Left ventricle myocardium superior (tissue), 1 donor: ENCODE data around the gene MVK. TPM values are rescaled to one million over a fixed set of nuclear protein-coding genes. Genes with fewer than 3 reads are reported as not detected.
"Not testable (repeated sequence)": the region's sequence is repeated elsewhere in the genome, so short reads cannot be mapped to it uniquely, and the experiment has no call there.

Experiments
- ATAC-seq: fragments of 200-7000 bp; cut with Tn5 transposase; one replicate; pipeline ENCODE4 v1.9.1; 2020; ENCODE audit warnings: mild to moderate bottlenecking, moderate library complexity
- DNase-seq: peaks from one replicate; pipeline ENCODE4 v3.0.0-alpha.2; 2020
- intact Hi-C: fragments of 100-400 bp; cut with micrococcal nuclease; formaldehyde crosslinking; loops from one replicate; pipeline ENCODE4 v1.11.0; 2022
- total RNA-seq: library from RNA; stranded (reverse); fragmentation: NEBNext Ultra II Directional; extraction: Animal tissue kit (Norgen Biotek cat#: 25700); gene quantifications from one replicate; pipeline ENCODE4 v1.2.1, GENCODE V29; 2021
- donor health status: DM: no; HTN: yes; CAD: no; lungs with severe emphysema.

The MVK gene
- total RNA-seq, 1 donor from 2014 or later = 9.7 TPM

DNA sequence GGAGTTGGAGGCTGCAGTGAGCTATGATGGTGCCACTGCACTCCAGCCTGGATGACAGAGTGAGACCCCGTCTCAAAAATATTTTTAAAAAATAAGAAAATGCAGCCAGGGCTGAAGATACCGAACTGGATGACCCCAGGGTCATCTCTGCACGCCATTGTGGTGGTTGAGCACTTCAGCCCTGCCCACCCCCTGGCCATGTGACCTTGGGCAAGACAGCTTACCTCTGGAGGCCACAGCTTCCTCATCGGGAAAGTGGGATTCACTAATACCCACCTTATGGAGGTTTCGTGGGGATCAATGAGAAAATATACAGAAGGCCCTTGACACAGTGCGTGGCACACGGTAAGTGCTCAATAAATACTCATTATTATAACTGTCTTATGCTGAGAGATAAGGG is 25.5 kb downstream of the MVK start:
- ATAC-seq = no peak
- intact Hi-C loops = loop anchor here (5.0 kb wide), 1 partner anchor 173 kb away; no protein-coding TSS in a partner anchor
- DNase-seq = no peak

DNA sequence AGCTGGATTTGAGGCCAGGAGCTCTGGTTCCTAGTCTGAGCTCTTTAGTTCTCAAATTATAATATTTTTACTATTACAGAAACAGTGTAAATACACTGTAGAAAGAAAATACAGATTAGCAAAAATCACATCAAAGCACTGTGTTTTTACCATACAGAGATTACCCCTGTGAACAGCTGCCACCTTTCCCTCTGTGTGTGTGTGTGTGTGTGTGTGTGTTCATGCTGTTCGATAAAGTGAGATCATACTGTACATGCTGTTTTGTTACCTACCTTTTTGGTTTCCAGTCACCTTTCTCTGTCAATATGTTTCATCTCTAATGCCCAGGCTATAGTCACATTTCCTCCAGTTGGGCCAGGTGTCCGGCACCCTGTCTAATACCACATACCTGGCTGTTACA is 26.9 kb downstream of the MVK start:
- no peak for ATAC-seq
- no peak for DNase-seq
- intact Hi-C loops = no loop called here

DNA sequence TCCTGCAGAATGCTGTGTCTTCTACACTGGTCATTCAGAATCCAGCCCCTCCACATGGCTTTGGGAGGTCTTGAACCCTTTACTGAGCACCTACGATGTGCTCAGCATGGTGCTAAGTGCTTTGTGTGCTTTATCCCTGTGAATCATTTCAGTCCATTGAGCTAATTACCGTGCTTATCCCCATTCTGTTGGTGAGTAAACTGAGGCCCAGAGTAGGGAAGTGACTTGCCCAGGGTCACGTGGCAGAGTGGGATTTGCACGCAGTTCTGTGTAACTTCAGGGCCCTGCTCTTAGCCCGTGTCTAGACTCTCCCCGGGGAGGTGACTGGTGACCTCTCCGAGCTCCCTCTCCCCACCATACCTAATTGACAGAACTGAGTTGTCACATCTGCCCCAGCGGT is 27.4 kb downstream of the MVK start:
- intact Hi-C loops = no loop called here
- DNase-seq (no peak), ATAC-seq (no peak)

DNA sequence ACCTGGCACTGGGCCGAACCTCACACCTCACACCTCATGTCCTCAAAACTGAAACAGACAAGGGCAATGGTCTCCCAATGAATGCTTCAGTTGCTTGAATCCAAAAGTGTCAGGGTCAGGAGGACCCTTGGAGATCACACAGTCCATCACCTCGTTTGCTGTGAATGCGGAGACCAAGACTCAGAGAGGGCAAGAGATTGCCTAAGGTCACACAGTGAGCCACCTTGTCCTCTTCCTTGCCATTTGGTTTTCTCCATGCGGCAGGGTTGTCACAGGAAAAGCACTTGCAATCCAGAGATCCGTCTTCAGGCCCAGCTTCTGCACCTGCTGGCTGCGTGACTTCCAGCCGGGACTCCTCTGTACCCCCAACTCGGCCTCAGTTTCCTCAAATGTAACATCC is 28.0 kb downstream of the MVK start:
- ATAC-seq (no peak), DNase-seq (no peak)
- intact Hi-C loops = no loop called here

DNA sequence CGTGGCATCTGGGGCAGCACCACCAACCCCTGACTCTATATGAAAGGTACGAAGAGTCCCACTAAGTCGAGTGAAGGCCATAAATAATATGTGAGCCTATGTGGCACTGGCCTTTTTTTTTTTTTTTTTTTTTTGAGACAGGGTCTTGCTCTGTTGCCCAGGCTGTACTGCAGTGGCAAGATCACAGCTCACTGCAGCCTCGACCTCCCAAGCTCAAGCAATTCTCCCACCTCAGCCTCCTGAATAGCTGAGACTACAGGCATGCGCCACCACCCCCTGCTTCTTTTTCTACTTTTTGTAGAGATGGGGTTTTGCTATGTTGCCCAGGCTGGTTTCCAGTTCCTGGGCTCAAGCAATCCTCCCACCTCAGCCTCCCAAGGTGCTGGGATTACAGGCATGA is 28.5 kb downstream of the MVK start:
- intact Hi-C loops, DNase-seq, ATAC-seq: not testable (repeated sequence)

DNA sequence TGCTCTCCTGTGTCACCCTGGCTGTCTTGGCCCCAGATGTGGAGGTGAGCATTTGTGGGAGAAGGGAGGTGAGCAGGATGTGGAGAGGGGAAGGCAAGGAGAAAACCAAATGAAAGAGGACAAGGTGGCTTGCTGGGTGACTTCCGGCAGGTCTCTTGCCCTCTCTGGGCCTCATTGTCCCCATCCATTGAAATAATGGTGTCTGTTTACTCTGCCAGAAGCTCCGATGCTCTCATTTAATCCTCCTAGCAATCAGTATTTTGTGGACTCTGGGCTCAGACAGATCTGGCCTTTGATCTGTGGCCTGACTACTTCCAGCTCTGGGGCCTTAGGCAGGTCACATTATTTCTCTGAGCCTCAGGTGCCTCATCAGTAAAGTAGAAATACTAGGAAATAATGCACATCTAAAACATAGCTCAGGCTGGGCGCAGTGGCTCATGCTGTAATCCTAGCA is 30.6 kb downstream of the MVK start:
- intact Hi-C loops = no loop called here
- DNase-seq (no peak), ATAC-seq (no peak)

DNA sequence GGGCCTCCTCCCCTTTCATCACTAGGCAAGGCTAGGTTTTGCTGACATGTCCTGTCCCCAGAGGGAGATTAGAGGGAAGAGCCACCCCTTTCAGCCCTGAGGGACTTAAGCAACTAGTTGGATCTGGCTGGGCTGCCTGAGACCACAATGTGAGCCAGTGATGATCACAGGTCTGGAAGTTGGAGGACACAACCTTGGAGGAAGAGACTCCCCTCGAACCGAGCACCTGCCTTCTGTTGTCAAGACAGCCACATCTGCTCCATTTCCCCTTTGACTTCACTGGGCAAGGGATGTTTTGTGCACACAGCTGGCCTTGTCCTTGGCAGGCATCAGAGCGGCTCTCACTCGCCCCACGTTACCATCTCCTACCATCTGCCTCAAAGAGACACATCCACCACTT is 31.4 kb downstream of the MVK start:
- intact Hi-C loops = no loop called here
- DNase-seq (no peak), ATAC-seq (no peak)

DNA sequence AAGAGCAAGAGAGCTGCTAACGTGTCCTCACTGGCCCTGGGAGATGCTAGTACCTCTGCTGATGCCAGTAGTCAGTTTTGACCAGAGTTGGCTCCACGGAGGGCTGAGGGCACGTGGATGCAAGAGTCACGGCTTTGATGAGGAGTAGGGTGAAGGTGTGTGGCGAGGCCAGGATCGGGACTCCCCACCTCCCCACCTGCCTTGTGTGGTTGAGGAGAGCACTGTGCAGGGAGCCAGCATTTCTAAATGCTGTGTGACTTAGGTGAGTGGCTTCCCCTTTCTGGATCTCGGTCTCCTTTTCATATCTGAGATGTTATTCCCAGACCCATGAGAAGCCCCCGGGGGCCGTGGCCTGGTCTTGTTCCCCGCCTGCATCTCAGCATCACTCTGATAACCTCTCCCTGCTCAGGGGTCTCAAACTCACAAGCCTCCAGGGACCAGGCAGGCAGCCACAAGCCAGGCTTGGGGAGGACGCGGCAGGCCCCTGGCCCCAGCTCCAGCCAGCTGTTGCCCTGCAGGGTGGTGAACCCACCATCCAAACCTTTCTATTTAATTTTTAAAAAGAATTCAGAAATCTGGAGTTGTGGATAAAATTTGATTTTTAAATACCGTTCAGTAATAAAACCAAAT is 32.1 kb downstream of the MVK start:
- intact Hi-C loops = no loop called here
- ATAC-seq (no peak), DNase-seq (no peak)

DNA sequence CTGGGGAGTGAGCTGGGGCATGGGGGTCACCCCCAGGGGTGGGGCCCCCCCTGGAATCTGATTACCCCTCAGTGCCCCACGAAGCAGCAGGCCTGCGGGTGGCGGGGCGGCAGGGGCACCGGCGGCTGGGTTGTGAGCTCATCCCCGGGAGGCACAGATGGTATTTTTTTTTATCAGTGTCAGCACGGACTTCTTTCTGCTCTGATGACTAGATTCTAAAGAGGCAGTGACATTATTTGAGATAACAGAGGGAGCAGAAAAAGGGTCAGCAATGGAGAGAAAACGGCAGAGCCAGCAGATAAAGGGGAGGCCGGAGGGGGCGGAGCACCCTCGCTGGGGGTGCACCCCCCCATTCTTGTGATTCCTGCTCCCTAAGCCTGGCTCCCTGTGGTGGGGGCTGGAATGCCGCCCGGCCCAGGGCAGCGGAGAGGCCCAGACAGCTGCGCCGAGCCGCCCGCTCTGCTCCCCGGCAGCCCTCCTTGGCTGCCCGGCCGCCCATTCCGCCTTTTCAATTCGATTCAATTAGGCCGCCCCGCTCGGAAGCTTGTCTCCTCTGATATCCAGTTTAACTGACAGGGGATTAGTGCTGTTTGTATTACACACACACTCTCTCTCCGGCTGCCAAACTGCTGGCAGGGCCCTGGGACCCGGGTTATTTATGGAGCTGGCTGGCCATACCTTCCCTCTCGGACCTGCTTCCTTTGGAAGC is 32.9 kb downstream of the MVK start:
- intact Hi-C loops = no loop called here

DNA sequence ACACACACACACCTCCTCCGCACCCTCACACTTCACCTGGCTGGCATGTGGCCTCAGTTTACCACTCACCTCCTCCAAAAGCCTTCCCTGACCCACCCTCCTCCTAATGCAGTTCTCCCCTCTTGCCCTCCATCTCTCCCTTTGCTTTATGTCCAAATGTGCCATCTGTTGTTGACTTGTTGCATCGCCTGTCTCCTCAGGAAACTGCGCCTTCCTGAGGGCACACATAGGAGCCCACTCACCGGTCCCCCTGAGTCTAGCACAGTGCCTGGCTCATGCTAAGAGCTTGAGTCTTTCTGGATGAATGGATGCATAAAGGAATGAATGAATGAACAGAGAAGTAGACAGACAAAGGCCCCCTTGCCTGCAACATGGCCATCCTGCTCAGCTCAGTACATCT is 34.0 kb downstream of the MVK start:
- intact Hi-C loops = no loop called here
- ATAC-seq = no peak
- no peak for DNase-seq

More for the DNA sequence above, 32.9 kb downstream of the MVK start:
- peak; percentile 70 for DNase-seq
- ATAC-seq = peak; percentile 93

DNA sequence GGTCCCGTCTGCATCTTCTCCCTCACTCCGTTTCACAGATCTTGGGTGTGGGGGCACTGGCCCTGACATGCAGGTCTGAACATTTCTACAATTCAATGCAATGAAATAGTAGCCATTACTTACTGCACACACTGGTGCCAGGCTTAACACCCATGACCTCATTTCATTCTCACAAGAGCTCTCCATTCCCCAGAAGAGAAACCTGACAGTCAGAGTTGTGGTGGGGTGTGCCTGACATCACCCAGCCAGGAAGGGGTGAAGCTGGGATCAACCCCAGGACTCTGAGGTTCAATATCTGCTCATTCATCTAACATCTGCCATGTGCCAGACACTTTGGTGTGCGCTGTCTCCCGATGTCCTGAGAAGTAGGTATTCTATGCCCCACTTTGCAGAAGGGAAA is 34.7 kb downstream of the MVK start:
- intact Hi-C loops = no loop called here
- DNase-seq = no peak
- ATAC-seq = no peak

DNA sequence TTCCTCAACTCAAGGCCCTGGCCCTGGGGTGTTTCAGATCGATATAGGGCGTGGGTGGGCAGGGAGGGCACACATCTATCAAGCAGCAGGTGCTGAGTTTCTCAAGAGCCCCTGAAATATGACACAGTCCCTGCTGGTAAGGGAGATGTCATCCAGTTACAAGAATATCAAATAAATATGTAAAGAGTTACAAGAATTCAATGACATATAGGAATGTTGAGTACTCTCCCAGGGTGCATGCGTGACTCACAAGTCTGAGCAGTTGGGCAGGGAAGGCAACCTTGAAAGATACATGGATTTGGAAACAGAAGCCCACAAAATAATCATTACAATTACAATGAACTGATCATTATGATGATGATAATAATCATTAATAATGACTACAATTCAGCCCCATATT is 35.2 kb downstream of the MVK start:
- ATAC-seq (no peak), DNase-seq (no peak)
- intact Hi-C loops = no loop called here

DNA sequence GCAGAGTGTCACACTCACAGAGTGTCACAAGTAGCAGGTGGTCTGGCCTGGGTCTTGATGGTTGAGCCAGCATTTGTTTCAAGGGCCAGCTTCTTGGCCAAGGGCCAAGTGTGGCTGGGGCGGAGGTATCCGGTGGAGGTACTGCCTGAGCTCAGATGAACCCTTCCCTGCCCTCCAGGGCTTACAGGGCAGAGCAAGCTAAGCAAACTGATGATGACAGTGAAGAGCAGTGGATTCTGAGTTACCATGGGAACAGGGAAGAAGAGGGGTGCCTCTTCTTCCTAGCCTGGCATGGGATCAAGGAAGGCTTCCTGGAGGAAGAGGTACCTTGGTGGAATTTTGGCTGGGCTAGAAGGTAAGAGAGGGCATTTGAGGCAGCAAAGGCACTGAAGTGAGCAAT is 35.7 kb downstream of the MVK start:
- ATAC-seq = no peak
- no peak for DNase-seq
- intact Hi-C loops = no loop called here

DNA sequence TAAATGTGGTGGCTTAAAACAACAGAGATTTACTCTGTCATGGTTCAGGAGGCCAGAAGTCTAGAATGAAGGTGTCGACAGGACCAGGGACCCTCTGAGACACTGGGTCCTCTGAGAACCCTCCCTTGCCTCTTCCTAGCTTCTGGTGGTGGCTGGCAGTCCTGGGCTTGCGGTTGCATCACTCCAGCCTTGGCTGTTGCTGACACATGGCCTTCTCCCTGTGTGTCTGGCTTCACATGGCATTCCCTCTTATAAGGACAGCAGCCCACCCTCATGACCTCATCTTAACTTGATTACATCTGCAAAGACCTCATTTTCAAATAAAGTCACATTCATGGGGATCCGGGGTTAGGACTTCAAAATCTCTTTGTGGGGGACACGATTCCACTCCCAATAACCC is 36.9 kb downstream of the MVK start:
- DNase-seq (no peak), ATAC-seq (no peak)
- intact Hi-C loops = no loop called here

DNA sequence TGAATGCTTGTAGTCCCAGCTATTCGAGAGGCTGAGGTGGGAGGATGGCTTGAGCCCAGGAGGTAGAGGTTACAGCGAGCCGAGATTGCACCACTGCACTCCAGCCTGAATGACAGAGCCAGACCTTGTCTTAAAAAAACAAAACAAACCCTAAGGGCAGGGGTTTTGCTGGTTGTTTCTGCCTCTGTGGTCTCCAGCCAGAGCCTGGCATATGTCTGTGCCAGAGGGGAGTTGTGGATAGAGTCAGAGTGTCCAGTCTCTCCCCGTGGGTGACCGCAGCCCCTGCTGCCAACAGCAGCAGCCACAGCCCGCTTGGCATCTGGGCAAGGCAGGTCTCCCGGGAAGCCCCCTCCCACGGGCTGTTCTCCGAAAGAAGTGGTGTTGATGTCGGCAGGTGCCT is 37.6 kb downstream of the MVK start:
- intact Hi-C loops = no loop called here
- no peak for ATAC-seq
- DNase-seq = no peak

DNA sequence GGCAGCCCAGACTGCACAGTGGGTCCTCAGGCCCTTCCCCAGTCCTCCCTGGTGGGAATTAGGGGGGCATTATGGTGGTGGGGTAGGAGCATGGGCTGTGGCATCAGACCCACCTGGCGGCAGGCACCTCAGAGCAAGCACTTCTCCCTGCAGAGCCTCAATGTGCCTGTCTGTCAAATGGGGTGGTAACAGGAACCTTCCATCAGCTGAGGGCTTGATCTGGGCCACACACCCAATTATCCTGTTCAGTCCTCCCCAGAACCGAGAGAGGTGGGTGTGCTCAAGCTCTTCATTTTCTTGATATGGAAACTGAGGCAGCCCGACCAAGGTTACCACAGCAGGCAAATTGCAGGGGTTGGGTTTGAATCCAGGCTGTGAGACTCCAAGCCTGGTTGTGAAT is 38.4 kb downstream of the MVK start:
- no peak for DNase-seq
- ATAC-seq = no peak
- intact Hi-C loops = no loop called here

DNA sequence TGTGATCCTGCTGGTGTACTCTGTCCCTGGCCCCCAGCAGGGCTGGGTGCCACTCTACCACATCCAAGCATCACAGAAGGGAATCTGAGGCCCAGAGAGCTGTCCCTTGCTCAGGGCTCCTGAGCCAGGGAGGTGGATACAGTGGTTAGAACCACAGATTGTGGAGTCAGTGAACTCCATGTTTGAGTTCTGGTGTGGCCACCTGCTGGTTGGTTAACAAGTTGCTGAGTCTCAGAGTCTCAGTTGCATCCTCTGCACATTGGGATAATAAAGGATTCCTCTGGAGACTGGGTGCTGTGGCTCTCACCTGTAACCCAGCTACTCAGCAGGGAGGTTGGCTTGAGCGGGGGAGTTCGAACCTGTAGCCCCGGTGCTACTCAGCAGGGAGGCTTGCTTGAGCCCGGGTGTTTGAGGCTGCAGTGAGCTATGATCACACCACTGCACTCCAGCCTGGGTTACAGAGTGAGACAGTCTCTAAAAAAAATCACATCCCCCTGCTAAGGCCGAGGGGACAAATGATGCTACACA is 39.4 kb downstream of the MVK start:
- no peak for ATAC-seq
- intact Hi-C loops = no loop called here
- DNase-seq = no peak

DNA sequence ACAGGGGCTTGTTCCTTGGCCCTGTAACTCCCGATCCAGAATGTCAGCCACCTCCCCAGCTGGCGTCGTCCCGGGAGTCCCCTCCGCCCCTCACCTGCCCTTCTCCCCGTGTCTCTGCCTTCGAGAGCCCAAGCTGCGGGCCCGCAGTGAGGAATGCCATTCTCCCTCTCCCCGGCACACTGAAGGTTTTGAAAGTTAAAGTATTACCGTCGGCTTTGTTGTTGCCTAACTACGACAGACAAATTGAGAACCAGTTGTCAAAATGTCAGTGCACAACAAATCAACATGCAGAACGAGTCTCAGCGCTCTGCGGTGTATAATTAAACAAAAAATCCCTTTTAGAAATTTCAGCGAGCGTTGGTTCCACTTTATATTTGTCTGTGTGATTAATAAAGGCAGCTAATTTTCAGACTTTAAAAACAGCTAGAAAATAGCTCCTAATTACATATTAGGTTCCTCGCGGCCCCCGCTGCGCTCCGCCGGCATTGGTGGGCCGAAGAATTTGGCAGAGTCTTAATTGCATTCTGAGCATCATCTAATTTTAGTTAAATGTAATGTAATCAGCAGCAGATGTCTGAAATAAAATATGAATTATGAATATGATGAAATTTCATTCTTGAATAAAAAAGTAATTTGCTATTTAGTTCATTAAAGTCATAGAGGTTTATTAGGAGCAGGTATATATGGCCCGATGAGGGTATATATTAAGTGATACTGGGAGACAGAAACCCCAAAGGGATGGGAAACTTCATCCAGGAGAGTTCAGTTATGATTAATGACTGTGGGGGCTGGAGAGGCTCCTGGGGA is 40.3 kb downstream of the MVK start:
- intact Hi-C loops = loop anchor here (2.0 kb wide), 1 partner anchor 61 kb away; no protein-coding TSS in a partner anchor
- no peak for DNase-seq
- no peak for ATAC-seq

DNA sequence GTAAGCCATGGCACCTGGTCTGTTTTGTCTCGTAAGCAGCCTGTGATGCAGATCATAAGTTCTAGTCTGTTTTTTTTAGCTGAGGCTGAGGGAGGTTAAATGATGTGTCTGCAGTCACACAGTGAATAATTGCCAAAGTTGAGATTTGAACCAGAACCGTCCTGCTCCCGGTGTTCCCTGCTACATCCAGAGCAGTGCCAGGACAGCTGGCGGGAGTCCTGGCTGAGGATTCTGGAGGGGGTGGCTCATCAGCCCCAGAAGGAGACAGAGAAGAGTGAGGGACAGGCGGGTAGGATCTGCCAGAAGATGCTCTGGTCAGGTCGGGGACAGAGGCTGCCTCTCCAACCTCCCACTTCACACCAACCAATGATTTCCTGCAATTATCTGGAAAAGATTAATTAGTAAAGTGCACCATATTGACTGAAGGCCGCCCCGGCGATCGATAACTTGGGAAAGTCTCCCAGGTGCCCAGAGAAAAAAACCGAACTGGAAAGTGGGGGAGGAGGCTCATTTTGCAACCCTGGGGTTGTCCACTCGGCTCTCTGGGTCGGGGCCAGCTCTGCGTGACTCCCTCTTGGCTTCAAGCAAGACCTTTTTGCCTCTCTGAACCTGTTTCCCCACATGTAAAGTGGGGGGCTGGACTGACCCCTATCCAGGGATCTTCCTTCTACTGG is 42.1 kb downstream of the MVK start:
- intact Hi-C loops = loop anchor here (2.0 kb wide), 1 partner anchor 59 kb away; no protein-coding TSS in a partner anchor
- DNase-seq = no peak
- ATAC-seq = no peak
